ENCODE measurements around the gene COIL. TPM values are rescaled to one million over a fixed set of nuclear protein-coding genes. Genes with fewer than 3 reads are reported as not detected.

Gene COIL
- total and polyA plus RNA-seq, 9 of the 15 experiments (the other 6 are each of a cell fraction or from before 2014, with no cell fraction given), result 23.9 to 41.3 (median 28.7) TPM

DNA sequence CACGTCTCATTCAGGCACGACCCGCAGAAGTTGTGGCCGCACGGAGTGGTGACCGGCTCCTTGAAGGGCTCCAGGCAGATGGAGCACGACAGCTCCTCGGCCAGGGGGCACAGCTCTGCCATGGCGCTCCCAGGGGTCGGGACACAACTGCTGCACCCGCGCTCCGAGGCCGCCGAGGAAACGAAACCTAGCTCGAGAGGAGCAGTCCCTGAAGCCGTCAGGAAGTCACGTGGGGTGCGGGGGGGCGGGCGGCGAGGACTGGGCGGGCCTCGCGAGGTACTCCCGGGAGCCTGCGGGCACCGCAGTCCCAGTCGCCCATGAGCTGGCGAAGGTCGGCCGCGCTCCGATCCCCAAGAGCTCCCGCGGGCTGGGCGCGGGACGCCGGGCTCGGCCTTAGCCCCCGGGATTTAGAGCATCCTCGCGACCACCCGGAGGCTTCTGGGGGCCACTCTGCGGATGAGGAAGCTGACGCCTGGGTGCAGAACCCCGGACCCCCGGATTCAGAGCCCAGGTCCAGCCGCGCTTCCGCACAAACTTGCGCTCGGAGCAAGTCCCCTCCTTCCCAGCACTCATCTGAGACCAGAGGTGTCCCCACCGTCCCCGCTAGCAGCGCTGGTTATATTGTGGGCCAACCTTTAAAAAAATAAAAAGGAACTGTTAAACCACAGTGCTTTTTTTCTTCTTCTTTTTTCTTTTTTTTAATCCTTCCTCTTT, 46.8 kb downstream of the COIL start, which contains the start of gene TRIM25 (continued):
- TF ChIP-seq, protein P1, sequence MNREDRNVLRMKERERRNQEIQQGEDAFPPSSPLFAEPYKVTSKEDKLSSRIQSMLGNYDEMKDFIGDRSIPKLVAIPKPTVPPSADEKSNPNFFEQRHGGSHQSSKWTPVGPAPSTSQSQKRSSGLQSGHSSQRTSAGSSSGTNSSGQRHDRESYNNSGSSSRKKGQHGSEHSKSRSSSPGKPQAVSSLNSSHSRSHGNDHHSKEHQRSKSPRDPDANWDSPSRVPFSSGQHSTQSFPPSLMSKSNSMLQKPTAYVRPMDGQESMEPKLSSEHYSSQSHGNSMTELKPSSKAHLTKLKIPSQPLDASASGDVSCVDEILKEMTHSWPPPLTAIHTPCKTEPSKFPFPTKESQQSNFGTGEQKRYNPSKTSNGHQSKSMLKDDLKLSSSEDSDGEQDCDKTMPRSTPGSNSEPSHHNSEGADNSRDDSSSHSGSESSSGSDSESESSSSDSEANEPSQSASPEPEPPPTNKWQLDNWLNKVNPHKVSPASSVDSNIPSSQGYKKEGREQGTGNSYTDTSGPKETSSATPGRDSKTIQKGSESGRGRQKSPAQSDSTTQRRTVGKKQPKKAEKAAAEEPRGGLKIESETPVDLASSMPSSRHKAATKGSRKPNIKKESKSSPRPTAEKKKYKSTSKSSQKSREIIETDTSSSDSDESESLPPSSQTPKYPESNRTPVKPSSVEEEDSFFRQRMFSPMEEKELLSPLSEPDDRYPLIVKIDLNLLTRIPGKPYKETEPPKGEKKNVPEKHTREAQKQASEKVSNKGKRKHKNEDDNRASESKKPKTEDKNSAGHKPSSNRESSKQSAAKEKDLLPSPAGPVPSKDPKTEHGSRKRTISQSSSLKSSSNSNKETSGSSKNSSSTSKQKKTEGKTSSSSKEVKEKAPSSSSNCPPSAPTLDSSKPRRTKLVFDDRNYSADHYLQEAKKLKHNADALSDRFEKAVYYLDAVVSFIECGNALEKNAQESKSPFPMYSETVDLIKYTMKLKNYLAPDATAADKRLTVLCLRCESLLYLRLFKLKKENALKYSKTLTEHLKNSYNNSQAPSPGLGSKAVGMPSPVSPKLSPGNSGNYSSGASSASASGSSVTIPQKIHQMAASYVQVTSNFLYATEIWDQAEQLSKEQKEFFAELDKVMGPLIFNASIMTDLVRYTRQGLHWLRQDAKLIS (CRISPR knock-in tag; IDR thresholded peaks at IDR 0.05), result peak; percentile 79
- TF ChIP-seq LARP7 (IDR thresholded peaks at IDR 0.05) (no peak), ZNF197 (CRISPR knock-in tag; IDR thresholded peaks at IDR 0.05; ENCODE audit: low read depth) (0 out of 2 replicates have a peak, but pooled peaks have one; percentile 39), TBL1XR1 (IDR thresholded peaks at IDR 0.05; ENCODE audit: low read length in 2 of 2) (peak; percentile 24 to 50; a peak in 1 of 4 replicates), GATAD2A (IDR thresholded peaks at IDR 0.05) (0 out of 2 replicates have a peak, but pooled peaks have one; percentile 24), PTTG1 (tag; IDR thresholded peaks at IDR 0.05; ENCODE audit: low read depth) (no peak), ZNF24 (IDR thresholded peaks at IDR 0.05) (0 out of 2 replicates have a peak, but pooled peaks have one; percentile 44), DPF2 (IDR thresholded peaks at IDR 0.05) (no peak), ZFP30 (CRISPR knock-in tag; IDR thresholded peaks at IDR 0.05; ENCODE audit: borderline replicate concordance) (no peak), ZNF766 (CRISPR knock-in tag; conservative IDR thresholded peaks at IDR 0.05) (0 out of 2 replicates have a peak, but pooled peaks have one; percentile 49), POLR2A (conservative IDR thresholded peaks at IDR 0.05) (peak; percentile 99), HMG20B (CRISPR knock-in tag; IDR thresholded peaks at IDR 0.05) (no peak)
- TF ChIP-seq, protein P2, sequence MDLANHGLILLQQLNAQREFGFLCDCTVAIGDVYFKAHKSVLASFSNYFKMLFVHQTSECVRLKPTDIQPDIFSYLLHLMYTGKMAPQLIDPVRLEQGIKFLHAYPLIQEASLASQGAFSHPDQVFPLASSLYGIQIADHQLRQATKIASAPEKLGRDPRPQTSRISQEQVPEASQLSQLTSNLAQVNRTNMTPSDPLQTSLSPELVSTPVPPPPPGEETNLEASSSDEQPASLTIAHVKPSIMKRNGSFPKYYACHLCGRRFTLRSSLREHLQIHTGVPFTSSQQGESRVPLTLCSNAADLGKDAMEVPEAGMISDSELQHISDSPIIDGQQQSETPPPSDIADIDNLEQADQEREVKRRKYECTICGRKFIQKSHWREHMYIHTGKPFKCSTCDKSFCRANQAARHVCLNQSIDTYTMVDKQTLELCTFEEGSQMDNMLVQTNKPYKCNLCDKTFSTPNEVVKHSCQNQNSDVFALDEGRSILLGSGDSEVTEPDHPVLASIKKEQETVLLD (IDR thresholded peaks at IDR 0.05), result 0 out of 2 replicates have a peak, but pooled peaks have one; percentile 4
- TF ChIP-seq, protein P3, sequence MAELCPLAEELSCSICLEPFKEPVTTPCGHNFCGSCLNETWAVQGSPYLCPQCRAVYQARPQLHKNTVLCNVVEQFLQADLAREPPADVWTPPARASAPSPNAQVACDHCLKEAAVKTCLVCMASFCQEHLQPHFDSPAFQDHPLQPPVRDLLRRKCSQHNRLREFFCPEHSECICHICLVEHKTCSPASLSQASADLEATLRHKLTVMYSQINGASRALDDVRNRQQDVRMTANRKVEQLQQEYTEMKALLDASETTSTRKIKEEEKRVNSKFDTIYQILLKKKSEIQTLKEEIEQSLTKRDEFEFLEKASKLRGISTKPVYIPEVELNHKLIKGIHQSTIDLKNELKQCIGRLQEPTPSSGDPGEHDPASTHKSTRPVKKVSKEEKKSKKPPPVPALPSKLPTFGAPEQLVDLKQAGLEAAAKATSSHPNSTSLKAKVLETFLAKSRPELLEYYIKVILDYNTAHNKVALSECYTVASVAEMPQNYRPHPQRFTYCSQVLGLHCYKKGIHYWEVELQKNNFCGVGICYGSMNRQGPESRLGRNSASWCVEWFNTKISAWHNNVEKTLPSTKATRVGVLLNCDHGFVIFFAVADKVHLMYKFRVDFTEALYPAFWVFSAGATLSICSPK (IDR thresholded peaks at IDR 0.05; ENCODE audit: borderline replicate concordance), result no peak
- TF ChIP-seq, protein P4, sequence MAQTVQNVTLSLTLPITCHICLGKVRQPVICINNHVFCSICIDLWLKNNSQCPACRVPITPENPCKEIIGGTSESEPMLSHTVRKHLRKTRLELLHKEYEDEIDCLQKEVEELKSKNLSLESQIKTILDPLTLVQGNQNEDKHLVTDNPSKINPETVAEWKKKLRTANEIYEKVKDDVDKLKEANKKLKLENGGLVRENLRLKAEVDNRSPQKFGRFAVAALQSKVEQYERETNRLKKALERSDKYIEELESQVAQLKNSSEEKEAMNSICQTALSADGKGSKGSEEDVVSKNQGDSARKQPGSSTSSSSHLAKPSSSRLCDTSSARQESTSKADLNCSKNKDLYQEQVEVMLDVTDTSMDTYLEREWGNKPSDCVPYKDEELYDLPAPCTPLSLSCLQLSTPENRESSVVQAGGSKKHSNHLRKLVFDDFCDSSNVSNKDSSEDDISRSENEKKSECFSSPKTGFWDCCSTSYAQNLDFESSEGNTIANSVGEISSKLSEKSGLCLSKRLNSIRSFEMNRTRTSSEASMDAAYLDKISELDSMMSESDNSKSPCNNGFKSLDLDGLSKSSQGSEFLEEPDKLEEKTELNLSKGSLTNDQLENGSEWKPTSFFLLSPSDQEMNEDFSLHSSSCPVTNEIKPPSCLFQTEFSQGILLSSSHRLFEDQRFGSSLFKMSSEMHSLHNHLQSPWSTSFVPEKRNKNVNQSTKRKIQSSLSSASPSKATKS (CRISPR knock-in tag; IDR thresholded peaks at IDR 0.05), result no peak
